Astrocyte of the cerebellum (primary cell): Measurements from ENCODE around the gene SPTBN1.

Source experiments
- DNase-seq: peaks from one replicate; pipeline ENCODE4 v3.0.0-alpha.2; 2011; ENCODE audit warnings: low read depth
- H3K4me3 ChIP-seq: 2 replicates; pipeline ENCODE4 v1.5.1; 2011; ENCODE audit warnings: mild to moderate bottlenecking, low read depth, low read length, moderate library complexity
- in situ Hi-C: cut with HindIII; loops from 2 replicates; pipeline ENCODE4 v1.10.0; 2017; ENCODE audit warnings: low sequenced_read_pairs
- TF ChIP-seq, protein P1 (sequence below): IDR thresholded peaks from 2 replicates; pipeline ENCODE4 v1.5.1; 2012; ENCODE audit warnings: low read length, low read depth, moderate library complexity, mild to moderate bottlenecking; ENCODE audit errors: missing control alignments

Gene SPTBN1

DNA sequence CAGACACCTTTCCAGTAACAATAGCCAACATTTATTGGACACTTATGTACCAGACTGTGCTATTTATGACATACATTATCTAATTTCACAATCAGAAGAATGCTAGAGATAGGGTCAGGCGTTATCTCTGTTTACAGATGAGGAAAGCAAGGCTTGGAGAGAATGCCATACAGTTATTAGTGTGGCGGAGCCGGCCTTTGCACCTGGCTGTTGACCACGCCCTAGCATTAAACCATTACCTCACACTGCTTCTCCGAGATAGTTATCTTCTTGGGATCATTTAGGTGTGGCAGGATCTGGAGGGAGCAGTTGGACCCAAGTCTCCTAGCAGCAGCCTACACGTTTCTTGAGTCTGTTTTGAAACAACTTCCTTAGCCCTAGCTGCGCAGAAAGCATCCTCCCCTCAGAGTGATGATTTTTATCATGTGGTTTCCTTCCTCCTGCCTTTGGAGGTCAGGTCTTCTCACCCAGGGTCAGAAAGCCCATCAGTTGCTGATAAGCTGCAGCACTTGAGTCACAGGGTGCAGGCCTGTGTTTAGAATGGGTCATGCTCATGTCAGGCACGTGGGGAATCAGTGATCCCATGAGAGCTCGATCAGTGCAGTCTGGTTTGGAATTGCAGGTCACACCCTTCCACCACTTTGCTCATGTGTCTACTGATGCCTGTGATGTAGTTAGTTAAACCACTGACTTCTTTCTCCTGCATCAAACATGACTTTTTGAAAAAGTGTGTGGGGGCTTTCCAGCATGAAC lies 118.2 kb downstream of the SPTBN1 start:
- TF ChIP-seq, protein P1, sequence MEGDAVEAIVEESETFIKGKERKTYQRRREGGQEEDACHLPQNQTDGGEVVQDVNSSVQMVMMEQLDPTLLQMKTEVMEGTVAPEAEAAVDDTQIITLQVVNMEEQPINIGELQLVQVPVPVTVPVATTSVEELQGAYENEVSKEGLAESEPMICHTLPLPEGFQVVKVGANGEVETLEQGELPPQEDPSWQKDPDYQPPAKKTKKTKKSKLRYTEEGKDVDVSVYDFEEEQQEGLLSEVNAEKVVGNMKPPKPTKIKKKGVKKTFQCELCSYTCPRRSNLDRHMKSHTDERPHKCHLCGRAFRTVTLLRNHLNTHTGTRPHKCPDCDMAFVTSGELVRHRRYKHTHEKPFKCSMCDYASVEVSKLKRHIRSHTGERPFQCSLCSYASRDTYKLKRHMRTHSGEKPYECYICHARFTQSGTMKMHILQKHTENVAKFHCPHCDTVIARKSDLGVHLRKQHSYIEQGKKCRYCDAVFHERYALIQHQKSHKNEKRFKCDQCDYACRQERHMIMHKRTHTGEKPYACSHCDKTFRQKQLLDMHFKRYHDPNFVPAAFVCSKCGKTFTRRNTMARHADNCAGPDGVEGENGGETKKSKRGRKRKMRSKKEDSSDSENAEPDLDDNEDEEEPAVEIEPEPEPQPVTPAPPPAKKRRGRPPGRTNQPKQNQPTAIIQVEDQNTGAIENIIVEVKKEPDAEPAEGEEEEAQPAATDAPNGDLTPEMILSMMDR, result no peak
- DNase-seq, result no peak
- H3K4me3 ChIP-seq, result no peak overlapping the region
- in situ Hi-C loops, result no loop called here

DNA sequence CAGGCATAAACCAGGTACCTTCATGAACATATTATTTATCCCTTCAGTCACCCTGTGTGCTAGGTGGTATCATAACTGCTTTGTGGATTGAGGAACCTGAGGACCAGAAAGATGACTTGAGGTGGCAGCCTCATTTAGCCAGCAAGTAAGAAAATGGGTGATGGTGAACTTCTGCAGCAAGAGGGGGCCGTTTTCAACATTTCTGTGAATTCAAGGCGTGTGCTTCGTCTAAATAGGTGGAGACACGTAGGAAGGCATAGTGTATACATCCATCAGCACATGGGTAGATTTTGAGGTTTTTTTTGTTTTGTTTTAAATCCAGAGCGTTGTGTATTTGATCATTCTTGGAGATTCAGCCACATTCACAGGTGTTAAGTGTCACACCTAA lies 118.7 kb downstream of the SPTBN1 start:
- H3K4me3 ChIP-seq, result no peak overlapping the region
- TF ChIP-seq, protein P1, result no peak
- DNase-seq, result no peak
- in situ Hi-C loops, result no loop called here

DNA sequence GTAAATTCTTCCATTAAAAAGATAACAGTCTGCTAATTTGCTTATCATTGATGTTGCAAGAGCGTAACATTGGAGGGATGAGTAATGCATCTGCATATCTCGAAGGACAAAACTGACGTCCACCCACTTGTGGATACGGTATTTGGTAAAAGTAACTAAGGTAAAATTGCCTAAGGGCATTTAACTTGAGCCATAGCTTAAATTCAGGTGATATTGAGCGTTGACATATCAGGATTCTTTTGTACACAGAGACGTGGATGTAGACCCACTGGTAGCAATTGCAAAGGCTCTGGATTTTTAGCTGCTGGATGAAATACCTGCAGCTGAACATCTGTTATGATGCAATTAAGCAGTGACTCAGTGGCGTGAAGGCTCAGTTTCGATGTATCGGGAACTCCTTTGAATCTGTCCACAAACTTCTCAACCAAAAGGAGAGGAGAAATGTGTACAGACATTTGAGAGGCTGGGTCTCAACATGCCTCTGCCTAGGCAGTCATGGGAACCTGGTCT lies 119.3 kb downstream of the SPTBN1 start:
- TF ChIP-seq, protein P1, result no peak
- DNase-seq, result no peak
- no peak overlapping the region for H3K4me3 ChIP-seq
- in situ Hi-C loops, result no loop called here

DNA sequence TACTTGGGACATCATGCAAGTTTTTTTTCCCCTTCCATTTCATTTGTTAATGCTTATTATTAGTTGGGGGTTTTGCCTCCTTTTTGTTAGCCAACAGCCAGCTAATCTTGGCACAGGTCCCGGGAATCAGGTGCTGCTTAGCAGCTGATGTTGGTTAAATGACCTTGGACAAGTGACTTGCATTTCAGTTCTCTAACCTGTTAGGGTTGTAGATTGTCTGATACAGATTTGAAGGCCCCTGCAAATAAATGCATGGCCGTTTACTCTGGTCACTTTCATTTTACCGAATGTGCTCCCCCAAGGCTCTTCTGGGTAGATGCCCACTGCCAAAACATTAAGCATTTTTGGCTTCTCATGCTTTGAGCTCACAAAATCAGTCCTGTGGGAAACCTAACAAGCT lies 120.9 kb downstream of the SPTBN1 start:
- DNase-seq, result no peak
- in situ Hi-C loops, result no loop called here
- H3K4me3 ChIP-seq, result no peak overlapping the region
- TF ChIP-seq, protein P1, result no peak

DNA sequence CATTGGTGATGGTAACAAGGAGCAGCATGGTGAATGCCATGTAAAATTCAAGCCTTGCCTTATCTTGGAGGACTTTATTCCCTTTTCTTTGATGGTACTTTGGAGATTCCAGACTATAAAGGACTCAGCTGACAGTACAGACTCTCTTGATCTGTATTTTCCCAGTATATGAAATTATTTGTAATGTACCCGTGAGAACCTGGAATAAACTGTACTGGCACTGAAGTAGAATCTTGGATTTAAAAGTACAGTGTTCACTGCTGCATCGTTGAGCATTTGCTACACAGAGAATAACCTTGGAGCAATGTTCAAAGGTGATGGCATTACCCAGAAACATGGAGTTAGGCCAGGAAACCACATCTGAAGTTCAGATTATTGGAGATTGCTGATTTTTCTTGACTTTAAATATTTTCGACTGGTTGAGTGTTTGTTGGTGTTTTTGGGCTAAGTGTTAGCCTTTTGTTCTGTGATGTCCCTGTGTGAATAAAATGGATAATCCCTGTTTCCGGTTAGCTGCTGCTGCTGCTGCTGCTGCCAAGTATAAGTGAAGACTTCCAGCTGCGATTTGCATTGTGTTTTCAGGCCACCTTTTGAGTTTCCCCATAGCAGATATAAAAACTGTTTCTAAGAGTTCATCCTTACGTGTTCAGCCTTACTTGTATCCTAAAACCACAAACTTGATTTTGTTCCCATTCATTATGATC lies 122.0 kb downstream of the SPTBN1 start:
- in situ Hi-C loops, result no loop called here
- no peak for DNase-seq
- TF ChIP-seq, protein P1, result no peak
- H3K4me3 ChIP-seq, result no peak overlapping the region

DNA sequence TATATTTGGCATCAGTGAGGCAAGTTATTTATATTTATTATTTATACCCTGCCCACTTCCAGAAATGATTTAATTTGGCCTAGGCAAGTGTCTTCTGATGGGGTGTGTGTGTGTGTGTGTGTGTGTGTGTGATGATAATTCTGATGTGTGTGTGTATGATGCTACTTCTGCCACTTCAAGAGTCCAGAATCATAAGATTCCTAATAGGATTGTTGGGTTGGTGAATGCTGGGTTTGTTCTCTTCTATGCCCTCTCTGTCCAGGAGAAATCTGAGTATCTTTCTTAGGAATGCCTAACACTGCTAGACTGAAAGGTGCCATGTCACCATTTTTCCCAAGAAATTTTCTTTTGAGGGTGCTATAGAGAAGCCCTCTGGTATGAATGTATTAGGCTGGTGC lies 122.5 kb downstream of the SPTBN1 start:
- TF ChIP-seq, protein P1, result no peak
- no peak overlapping the region for H3K4me3 ChIP-seq
- DNase-seq, result no peak
- in situ Hi-C loops, result no loop called here
